Measurements from ENCODE around the gene ABCC3.

- TF ChIP-seq CTCF (conservative IDR thresholded peaks at IDR 0.05 in 1 of 2, IDR thresholded peaks at IDR 0.05 in 1 of 2; ENCODE audit: low read depth in 1 of 2, low read length in 2 of 2) (no peak), EZH2 (IDR thresholded peaks at IDR 0.05; ENCODE audit: low read length, missing control alignments) (no peak)
Observed at GRCh38 chr17:50612281-50612680, 22.4 kb upstream of the ABCC3 start.
